Testis (tissue), 3 donors: ENCODE data around the gene ARPC4. TPM values are rescaled to one million over a fixed set of nuclear protein-coding genes. Genes with fewer than 3 reads are reported as not detected.

Experiments
- DNase-seq: peaks from one replicate; pipeline ENCODE4 v3.0.0-alpha.2; 2019
- H3K27ac ChIP-seq, 2 donors: fragments of 200-600 bp; sonication (generic); one replicate each; pipeline ENCODE4 v1.5.1; 2019
- H3K27me3 ChIP-seq: fragments of 200-600 bp; sonication (generic); one replicate; pipeline ENCODE4 v1.5.1; 2019
- H3K36me3 ChIP-seq: fragments of 200-600 bp; sonication (generic); one replicate; pipeline ENCODE4 v1.5.1; 2017; ENCODE audit warnings: low read depth; ENCODE audit errors: missing control alignments
- H3K4me1 ChIP-seq: fragments of 200-600 bp; sonication (generic); one replicate; pipeline ENCODE4 v1.5.1; 2019
- H3K4me3 ChIP-seq, 2 donors: fragments of 200-600 bp; sonication (generic); one replicate each; pipeline ENCODE4 v1.5.1; 2017 to 2019
- H3K9me3 ChIP-seq: fragments of 200-600 bp; sonication (generic); one replicate; pipeline ENCODE4 v1.5.1; 2017
- POLR2A ChIP-seq: fragments of 450-650 bp; IDR thresholded peaks from one replicate; pipeline ENCODE4 v1.6.1; 2017; ENCODE audit warnings: antibody characterized with exemption, mild to moderate bottlenecking, moderate library complexity
- WGBS, 2 donors: methylation state at CpG; one replicate each; pipeline ENCODE4 v1.1.5; 2018; 5-methylcytosine and 5-hydroxymethylcytosine counted together
- intact Hi-C: fragments of 100-400 bp; cut with DNase I; formaldehyde crosslinking; loops from one replicate; pipeline ENCODE4 v1.15.1; 2023; ENCODE audit warnings: low total_unique reads
- polyA plus RNA-seq: library from polyadenylated mRNA; stranded (reverse); fragments of 350-450 nt; fragmentation: Illumina TruSeq; extraction: RNeasy Lipid Tissue Mini Kit (QIAGEN cat#74804); gene quantifications from one replicate; pipeline ENCODE4 v1.2.3, GENCODE V29; 2014; ENCODE audit warnings: low read depth, low replicate concordance; ENCODE audit not compliant: insufficient read depth
- total RNA-seq, 2 donors: library from RNA; depleted of rRNA; stranded (reverse); fragments of >200 nt; gene quantifications; one replicate each; pipeline ENCODE4 v1.2.3, GENCODE V29; 2016
- TF ChIP-seq, protein P1 (sequence below), 3 experiments: fragments of 450-650 bp in 2 of 3; fragments of 200-600 bp in 1 of 3; sonication (generic) in 1 of 3; IDR thresholded peaks; one replicate each; pipeline ENCODE4 v1.5.1; 2016 to 2019; ENCODE audit warnings: antibody characterized with exemption in 3 of 3, mild to moderate bottlenecking in 2 of 3, moderate library complexity in 1 of 3

ARPC4 gene
- total and polyA plus RNA-seq, 3 donors from 2014 or later: 99.6 to 124 (median 108) TPM

DNA sequence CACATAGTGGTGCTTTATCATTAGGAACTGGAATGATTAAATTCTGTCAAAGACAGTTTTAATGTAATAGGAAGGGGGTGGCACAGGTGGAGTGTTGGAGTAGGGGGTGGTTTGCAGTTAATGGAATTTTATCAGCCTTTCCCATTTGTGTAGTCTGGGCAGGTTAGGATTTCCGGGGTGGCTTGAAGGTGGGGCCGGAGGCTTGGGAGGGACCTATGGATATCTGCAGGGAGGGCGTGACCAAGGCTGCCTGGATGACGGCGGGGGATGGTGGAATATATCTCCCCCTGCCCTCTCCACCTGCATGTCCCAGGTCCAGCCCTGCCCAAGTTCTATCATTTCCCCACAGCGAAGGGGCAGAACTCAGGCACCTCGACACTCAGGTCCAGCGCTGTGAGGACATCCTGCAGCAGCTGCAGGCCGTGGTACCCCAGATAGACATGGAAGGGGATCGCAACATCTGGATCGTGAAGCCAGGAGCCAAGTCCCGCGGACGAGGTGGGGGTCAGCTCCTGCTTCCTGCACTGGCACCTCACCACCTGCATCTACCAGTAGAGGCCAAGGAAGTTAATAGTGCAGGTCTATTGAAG, 32.7 kb downstream of the ARPC4 start:
- Histone ChIP-seq H3K27me3 (no peaks in the 10 kb centered on the region), H3K27ac (no peak overlapping the region), H3K4me3 (no peak overlapping the region), H3K4me1 (no peaks in the 10 kb centered on the region), H3K9me3 (no peaks in the 10 kb centered on the region), H3K36me3 (no peaks in the 10 kb centered on the region)
- intact Hi-C loops: no loop called here
- TF ChIP-seq POLR2A: no peak
- TF ChIP-seq, protein P1, sequence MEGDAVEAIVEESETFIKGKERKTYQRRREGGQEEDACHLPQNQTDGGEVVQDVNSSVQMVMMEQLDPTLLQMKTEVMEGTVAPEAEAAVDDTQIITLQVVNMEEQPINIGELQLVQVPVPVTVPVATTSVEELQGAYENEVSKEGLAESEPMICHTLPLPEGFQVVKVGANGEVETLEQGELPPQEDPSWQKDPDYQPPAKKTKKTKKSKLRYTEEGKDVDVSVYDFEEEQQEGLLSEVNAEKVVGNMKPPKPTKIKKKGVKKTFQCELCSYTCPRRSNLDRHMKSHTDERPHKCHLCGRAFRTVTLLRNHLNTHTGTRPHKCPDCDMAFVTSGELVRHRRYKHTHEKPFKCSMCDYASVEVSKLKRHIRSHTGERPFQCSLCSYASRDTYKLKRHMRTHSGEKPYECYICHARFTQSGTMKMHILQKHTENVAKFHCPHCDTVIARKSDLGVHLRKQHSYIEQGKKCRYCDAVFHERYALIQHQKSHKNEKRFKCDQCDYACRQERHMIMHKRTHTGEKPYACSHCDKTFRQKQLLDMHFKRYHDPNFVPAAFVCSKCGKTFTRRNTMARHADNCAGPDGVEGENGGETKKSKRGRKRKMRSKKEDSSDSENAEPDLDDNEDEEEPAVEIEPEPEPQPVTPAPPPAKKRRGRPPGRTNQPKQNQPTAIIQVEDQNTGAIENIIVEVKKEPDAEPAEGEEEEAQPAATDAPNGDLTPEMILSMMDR (IDR thresholded peaks at IDR 0.05): no peak
- DNase-seq: no peak
- WGBS, 2 donors: 80 to 82% methylated on average over 14 of the region's 14 CpGs

GRCh38 chr3:9826815-9827573, 34.1 kb downstream of the ARPC4 start:
- 79 to 88% methylated on average over 20 of the region's 20 CpGs for WGBS, 2 donors
- Histone ChIP-seq H3K9me3 (no peaks in the 10 kb centered on the region), H3K4me1 (no peaks in the 10 kb centered on the region), H3K27ac (no peak overlapping the region), H3K4me3 (no peak overlapping the region), H3K27me3 (no peaks in the 10 kb centered on the region), H3K36me3 (no peaks in the 10 kb centered on the region)
- intact Hi-C loops: no loop called here
- DNase-seq: no peak
- no peak for TF ChIP-seq POLR2A
- TF ChIP-seq, protein P1 (IDR thresholded peaks at IDR 0.05): no peak

DNA sequence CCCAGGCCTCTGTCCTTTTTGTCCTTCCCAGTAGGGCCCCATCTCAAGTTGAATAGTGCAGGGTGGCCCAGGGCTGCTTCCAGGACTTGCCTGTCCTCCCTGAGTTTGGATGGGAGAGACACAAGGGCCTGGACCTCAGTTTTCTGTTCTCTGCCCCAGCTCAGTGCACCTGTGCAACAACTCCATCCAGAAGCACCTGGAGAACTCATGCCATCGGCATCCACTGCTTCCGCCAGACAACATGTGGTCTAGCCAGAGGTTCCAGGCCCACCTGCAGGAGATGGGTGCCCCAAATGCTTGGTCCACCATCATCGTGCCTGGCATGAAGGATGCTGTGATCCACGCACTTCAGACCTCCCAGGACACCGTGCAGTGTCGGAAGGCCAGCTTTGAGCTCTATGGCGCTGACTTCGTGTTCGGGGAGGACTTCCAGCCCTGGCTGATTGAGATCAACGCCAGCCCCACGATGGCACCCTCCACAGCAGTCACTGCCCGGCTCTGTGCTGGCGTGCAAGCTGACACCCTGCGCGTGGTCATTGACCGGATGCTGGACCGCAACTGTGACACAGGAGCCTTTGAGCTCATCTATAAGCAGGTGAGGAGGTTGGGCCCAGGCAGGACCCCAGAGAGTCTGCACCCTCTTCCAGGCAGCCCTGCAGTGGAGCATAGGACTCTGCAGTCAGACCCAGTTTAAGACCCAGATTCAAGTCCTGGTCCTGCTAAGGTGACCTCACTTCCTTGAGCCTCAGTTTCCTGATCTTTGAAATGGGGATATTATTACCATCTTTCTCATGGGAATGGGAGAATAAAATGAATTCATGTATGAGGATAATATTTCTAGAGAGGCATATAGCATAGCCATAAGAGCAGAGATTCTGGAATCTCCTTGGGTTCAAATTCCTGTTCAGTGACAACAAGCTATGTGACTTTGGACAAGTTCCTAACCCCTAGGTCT, 36.2 kb downstream of the ARPC4 start:
- Histone ChIP-seq H3K27me3 (no peaks in the 10 kb centered on the region), H3K9me3 (no peaks in the 10 kb centered on the region), H3K27ac (no peak overlapping the region), H3K4me3 (no peak overlapping the region), H3K36me3 (no peaks in the 10 kb centered on the region), H3K4me1 (no peaks in the 10 kb centered on the region)
- TF ChIP-seq, protein P1 (IDR thresholded peaks at IDR 0.05): no peak
- TF ChIP-seq POLR2A: no peak
- WGBS, 2 donors: 91 to 96% methylated on average over 11 to 17 of the region's 17 CpGs
- intact Hi-C loops: no loop called here
- DNase-seq: no peak

DNA sequence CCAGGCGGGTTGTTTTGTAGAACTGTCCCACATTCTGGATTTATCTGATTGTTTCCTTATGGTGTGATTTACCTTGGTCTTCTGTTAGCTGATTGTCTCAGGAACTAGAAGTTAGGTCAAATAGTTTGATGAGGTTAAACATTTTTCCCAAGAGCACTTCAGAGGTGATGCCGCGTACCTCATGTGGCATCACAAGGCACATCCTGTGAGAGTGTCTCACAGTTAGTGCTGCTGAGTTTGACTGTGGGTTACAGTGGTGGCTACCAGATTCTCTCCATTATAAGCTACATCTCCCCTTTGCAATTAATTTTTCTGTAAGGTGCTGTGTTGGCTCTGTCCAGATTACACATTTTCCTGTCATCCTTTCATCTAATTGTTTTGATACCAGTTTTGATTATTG, 38.4 kb downstream of the ARPC4 start:
- Histone ChIP-seq H3K4me3 (no peak overlapping the region), H3K27me3 (no peaks in the 10 kb centered on the region), H3K9me3 (no peaks in the 10 kb centered on the region), H3K4me1 (no peaks in the 10 kb centered on the region), H3K27ac (no peak overlapping the region), H3K36me3 (no peaks in the 10 kb centered on the region)
- no peak for TF ChIP-seq POLR2A
- TF ChIP-seq, protein P1 (IDR thresholded peaks at IDR 0.05): no peak
- 94 to 97% methylated on average over 3 of the region's 3 CpGs for WGBS, 2 donors
- intact Hi-C loops: no loop called here
- no peak for DNase-seq
